ENCODE measurements around the gene TULP3.

DNA sequence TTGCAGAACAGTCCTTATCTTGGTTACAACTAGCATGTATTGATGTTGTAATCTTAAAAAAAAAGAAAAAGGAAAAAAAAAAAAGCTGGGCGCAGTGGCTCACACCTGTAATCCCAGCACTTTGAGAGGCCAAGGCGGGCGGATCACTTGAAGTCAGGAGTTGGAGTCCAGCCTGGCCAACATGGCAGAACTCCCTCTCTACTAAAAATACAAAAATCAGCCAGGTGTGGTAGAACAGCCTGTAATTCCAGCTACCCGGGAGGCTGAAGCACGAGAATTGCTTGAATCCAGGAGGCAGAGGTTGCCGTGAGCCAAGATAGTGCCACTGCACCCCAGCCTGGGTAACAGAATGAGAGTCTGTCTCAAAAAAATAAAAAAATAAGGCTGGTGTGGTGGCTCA is 42.9 kb downstream of the TULP3 start:
- no peak for TF ChIP-seq GATA3 (IDR thresholded peaks at IDR 0.05; ENCODE audit: low read depth, low read length)
- no peak for TF ChIP-seq GATA2 (IDR thresholded peaks at IDR 0.05; ENCODE audit: low read depth, low read length)
